Transverse colon (tissue), 3 donors: Measurements from ENCODE around the gene ARPP21.

Source experiments
- CTCF ChIP-seq, 5 experiments: fragments of 200-600 bp in 3 of 5; fragments of 450-650 bp in 2 of 5; sonication (generic) in 3 of 5; IDR thresholded peaks; 1 replicate in 2 of 5; 2 replicates in 3 of 5; pipeline ENCODE4 v1.5.1; 2016 to 2017; ENCODE audit warnings: antibody characterized with exemption in 5 of 5, inconsistent platforms in 3 of 5, mild to moderate bottlenecking in 2 of 5, moderate library complexity in 1 of 5
- POLR2A ChIP-seq: fragments of 450-650 bp; IDR thresholded peaks from one replicate; pipeline ENCODE4 v1.6.1; 2016; ENCODE audit warnings: antibody characterized with exemption, mild to moderate bottlenecking, moderate library complexity

GRCh38 chr3:35598804-35599203 is 40.5 kb upstream of the ARPP21 start:
- TF ChIP-seq CTCF (IDR thresholded peaks at IDR 0.05), result no peak
- no peak for TF ChIP-seq POLR2A
